PC-9 (cell line): ENCODE measurements around the gene CSNK2A1.

Experiments used
- CTCF ChIP-seq: fragments of 200-600 bp; sonication (generic); conservative IDR thresholded peaks from 2 replicates; pipeline ENCODE4 v1.6.1; 2017; ENCODE audit warnings: mixed run types, antibody characterized with exemption, mild to moderate bottlenecking, moderate library complexity
- EZH2 ChIP-seq: fragments of 200-600 bp; sonication (generic); IDR thresholded peaks from 2 replicates; pipeline ENCODE4 v1.8.0; 2017; ENCODE audit warnings: antibody characterized with exemption, low read depth

- no peak for TF ChIP-seq CTCF
- TF ChIP-seq EZH2 = no peak
Observed at GRCh38 chr20:568097-568652, 24.6 kb upstream of the CSNK2A1 start.
